ACC112 (cell line): ENCODE data around the gene ATP2A3.

ENCODE experiments used
- H2AFZ ChIP-seq: fragments of 200-600 bp; sonication (generic); one replicate; pipeline ENCODE4 v1.6.0; 2017; ENCODE audit warnings: antibody characterized with exemption, low read length; ENCODE audit not compliant: unreplicated experiment
- H3K27ac ChIP-seq: fragments of 200-600 bp; sonication (generic); 2 replicates; pipeline ENCODE4 v1.5.1; 2014; ENCODE audit warnings: low read depth, mild to moderate bottlenecking, antibody characterized with exemption, low read length, moderate library complexity
- H3K27me3 ChIP-seq: fragments of 200-600 bp; sonication (generic); 2 replicates; pipeline ENCODE4 v1.6.1; 2014; ENCODE audit warnings: mild to moderate bottlenecking, antibody characterized with exemption, low read length, moderate library complexity, mixed read lengths; ENCODE audit not compliant: insufficient read depth
- H3K36me3 ChIP-seq: fragments of 200-600 bp; sonication (generic); 2 replicates; pipeline ENCODE4 v1.6.1; 2016; ENCODE audit warnings: mild to moderate bottlenecking, antibody characterized with exemption, low read length, moderate library complexity, mixed read lengths; ENCODE audit not compliant: insufficient read depth
- H3K4me1 ChIP-seq: fragments of 200-600 bp; sonication (generic); one replicate; pipeline ENCODE4 v1.6.1; 2016; ENCODE audit warnings: low read length, mixed read lengths; ENCODE audit not compliant: insufficient read depth, unreplicated experiment, control insufficient read depth
- H3K4me3 ChIP-seq: fragments of 200-600 bp; sonication (generic); 2 replicates; pipeline ENCODE4 v1.5.1; 2014; ENCODE audit warnings: mild to moderate bottlenecking, low read depth, low read length
- H3K79me2 ChIP-seq: fragments of 200-600 bp; sonication (generic); one replicate; pipeline ENCODE4 v1.6.0; 2016; ENCODE audit warnings: low read length; ENCODE audit not compliant: control insufficient read depth, unreplicated experiment, insufficient read depth

ATP2A3 gene

DNA sequence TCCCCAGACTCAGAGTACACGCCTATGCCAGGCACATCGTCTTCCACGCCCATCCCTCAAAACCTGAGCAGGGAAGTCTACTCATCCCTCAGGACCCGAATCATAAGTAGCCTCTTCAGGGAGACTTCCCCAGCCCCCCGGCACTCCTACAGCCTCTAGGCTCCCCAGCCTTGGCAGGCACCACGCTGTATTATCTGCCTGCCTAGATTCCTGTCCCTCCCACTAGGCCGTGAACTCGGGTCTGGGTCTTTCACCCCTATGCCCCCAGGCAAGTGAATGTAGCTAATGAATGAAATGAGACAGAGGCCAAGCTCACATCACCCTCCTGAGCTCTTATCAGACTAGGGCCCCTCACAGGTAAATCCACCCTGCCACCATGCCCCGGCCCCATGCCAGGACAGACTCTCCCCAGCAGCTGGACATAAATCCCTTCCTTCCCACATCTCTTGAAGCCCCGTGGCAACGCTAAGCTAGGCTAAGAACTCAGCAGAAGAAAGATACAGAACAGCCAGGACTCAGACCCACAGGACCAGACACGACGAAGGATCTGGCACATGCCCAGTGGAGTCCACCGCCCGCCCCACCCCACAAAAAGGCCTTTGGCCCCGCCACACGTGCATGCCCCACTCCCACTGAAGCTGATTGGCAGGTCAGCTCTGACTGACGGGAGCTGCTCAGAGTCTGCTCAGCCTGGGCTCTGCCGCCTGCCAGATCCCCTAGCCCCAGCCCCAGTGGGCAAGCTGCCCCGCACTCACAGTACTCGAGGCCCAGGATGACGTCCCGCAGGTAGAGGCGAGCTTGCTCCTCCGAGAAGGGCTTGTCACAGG lies 84.4 kb downstream of the ATP2A3 start:
- Histone ChIP-seq H3K27me3 (no peaks in the 10 kb centered on the region), H3K4me1 (peaks cover 4% of the 10 kb centered on the region), H3K4me3 (no peak overlapping the region), H2AFZ (no peak overlapping the region), H3K27ac (no peak overlapping the region), H3K79me2 (no peaks in the 10 kb centered on the region), H3K36me3 (peaks cover 4% of the 10 kb centered on the region; the same call in 1 of the 2 replicates)

DNA sequence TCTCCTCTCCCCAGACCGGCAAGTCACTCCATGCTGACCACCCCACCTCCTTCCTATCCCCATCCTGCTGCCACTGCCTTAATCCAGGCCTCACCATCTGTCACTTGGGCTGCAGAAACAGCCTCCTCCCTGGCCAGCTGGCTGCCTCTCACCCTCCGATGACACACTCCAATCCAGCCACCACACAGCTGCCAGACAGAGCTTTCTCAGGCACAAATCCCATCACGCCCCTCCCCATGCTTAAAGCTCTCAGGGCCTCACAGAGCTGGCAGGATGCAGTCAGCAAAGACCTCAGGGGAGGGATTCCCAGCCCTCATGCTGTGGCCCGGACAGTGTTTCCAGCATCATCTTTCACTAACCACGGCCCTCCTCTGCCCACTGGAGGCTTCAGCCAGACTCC lies 85.1 kb downstream of the ATP2A3 start:
- Histone ChIP-seq H3K27me3 (no peaks in the 10 kb centered on the region), H3K4me3 (no peak overlapping the region), H3K36me3 (peaks cover under 1% of the 10 kb centered on the region; the same call in 1 of the 2 replicates), H3K27ac (no peak overlapping the region), H2AFZ (no peak overlapping the region), H3K79me2 (no peaks in the 10 kb centered on the region), H3K4me1 (peaks cover 4% of the 10 kb centered on the region)

DNA sequence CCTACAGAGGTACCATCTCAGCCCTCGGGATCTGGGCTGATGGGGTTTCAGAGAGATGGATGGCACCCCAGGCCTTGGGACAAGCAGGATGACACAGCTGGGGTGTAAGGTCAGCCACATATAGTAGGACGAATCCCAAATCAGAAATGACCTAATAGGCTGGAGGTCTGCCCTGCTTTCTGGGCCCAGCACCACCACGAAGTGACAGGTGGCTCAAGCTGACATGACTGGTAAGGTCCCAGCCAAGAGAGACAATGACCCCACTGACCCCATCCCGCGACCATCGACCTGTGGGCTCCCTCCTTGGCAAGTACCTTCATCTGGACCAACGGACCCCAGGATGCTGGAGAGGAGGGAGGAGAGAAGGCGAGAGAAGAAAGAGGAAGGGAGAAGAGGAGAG lies 87.0 kb downstream of the ATP2A3 start:
- no peak overlapping the region for H3K27ac ChIP-seq
- no peaks in the 10 kb centered on the region for H3K79me2 ChIP-seq
- no peak overlapping the region for H2AFZ ChIP-seq
- no peaks in the 10 kb centered on the region for H3K27me3 ChIP-seq
- H3K4me1 ChIP-seq = peaks cover 3% of the 10 kb centered on the region
- H3K4me3 ChIP-seq = no peak overlapping the region
- H3K36me3 ChIP-seq = peaks cover 15% of the 10 kb centered on the region; the same call in 1 of the 2 replicates

DNA sequence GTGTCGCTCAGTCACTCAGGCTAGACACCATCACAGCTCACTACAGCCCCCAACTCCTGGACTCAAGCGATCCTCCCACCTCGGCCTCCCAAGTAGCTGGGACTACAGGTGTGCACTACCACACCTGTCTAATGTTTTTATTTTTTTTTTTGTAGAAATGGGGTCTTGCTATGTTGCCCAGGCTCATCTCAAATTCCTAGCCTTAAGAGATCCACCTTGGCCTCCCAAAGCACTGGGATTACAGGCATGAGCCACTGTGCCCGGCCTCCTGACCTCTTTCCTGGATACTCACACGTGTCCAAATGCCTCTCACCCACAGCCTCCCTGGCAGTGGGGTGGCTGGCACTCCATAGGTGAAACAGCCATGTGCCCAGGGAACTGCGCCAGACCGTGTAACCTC lies 88.9 kb downstream of the ATP2A3 start:
- no peak overlapping the region for H2AFZ ChIP-seq
- H3K27ac ChIP-seq = no peak overlapping the region
- H3K27me3 ChIP-seq = no peaks in the 10 kb centered on the region
- no peak overlapping the region for H3K4me3 ChIP-seq
- no peaks in the 10 kb centered on the region for H3K79me2 ChIP-seq
- H3K4me1 ChIP-seq = peaks cover 3% of the 10 kb centered on the region
- H3K36me3 ChIP-seq = peaks cover 15% of the 10 kb centered on the region; the same call in 1 of the 2 replicates
